Measurements from ENCODE around the gene POU2F1. TPM values are rescaled to one million over a fixed set of nuclear protein-coding genes. Genes with fewer than 3 reads are reported as not detected.

The POU2F1 gene
- total and polyA plus RNA-seq, 2 experiments from 2014 or later = 38.8 to 66.1 TPM

GRCh38 chr1:167288390-167289074 is 67.8 kb downstream of the POU2F1 start:
- peaks cover 28% of the 10 kb centered on the region for H4K20me1 ChIP-seq (replicated peaks; ENCODE audit: insufficient read depth)
- Mint-ChIP-seq H3K4me3 (no peak overlapping the region), H3K36me3 (ENCODE audit: low read depth) (peaks cover 9% of the 10 kb centered on the region; the same call in 2 of the 3 replicates), H3K27ac (peak overlapping the region; percentile 53), H3K27me3 (ENCODE audit: insufficient read depth, low read depth, poor library complexity) (no peaks in the 10 kb centered on the region), H3K9me3 (no peaks in the 10 kb centered on the region; the same call in 2 of the 3 replicates), H3K4me1 (peaks cover 52% of the 10 kb centered on the region)
- H3K79me2 ChIP-seq (replicated peaks; ENCODE audit: insufficient read depth) = peaks cover 100% of the 10 kb centered on the region
- no peaks in the 10 kb centered on the region for H3K36me3 ChIP-seq (ENCODE audit: insufficient read depth)
- no peaks in the 10 kb centered on the region for H3K27me3 ChIP-seq (ENCODE audit: insufficient read depth)
- peaks cover 43% of the 10 kb centered on the region for H3K4me1 ChIP-seq (ENCODE audit: insufficient read depth)
- H3K27ac ChIP-seq (ENCODE audit: low read depth) = peak overlapping the region; percentile 20; the same call in 1 of the 2 replicates
- H3F3A ChIP-seq (replicated peaks; ENCODE audit: low read depth) = no peaks in the 10 kb centered on the region
- H3K4me2 ChIP-seq = no peak overlapping the region
- no peaks in the 10 kb centered on the region for H3K9me2 ChIP-seq (ENCODE audit: insufficient read depth)
- no peak overlapping the region for H3K4me3 ChIP-seq
- DNase-seq (ENCODE audit: low spot score) (no peak), ATAC-seq (no peak; the same call in 2 of the 3 replicates)
- TF ChIP-seq STAT1 (IDR thresholded peaks at IDR 0.05; ENCODE audit: unreplicated experiment) (no peak), REST (IDR thresholded peaks at IDR 0.05; ENCODE audit: unreplicated experiment) (no peak), ZNF462 (CRISPR knock-in tag; IDR thresholded peaks at IDR 0.05) (no peak), ZNF114 (CRISPR knock-in tag; IDR thresholded peaks at IDR 0.05) (no peak), NANOG (IDR thresholded peaks at IDR 0.05; ENCODE audit: borderline replicate concordance) (no peak), CTCF (conservative IDR thresholded peaks at IDR 0.05; ENCODE audit: low read depth in 2 of 2) (no peak), ETS1 (IDR thresholded peaks at IDR 0.05) (no peak), ZNF331 (CRISPR knock-in tag; IDR thresholded peaks at IDR 0.05; ENCODE audit: low read depth) (no peak), JUNB (IDR thresholded peaks at IDR 0.05; ENCODE audit: unreplicated experiment) (no peak), EZH2phosphoT487 (IDR thresholded peaks at IDR 0.05; ENCODE audit: unreplicated experiment) (no peak), CREB1 (CRISPR knock-in tag; IDR thresholded peaks at IDR 0.05; ENCODE audit: low read depth) (no peak), POLR2AphosphoS5 (IDR thresholded peaks at IDR 0.05; ENCODE audit: low read depth) (no peak), EZH2 (IDR thresholded peaks at IDR 0.05; ENCODE audit: low read depth, unreplicated experiment) (no peak)
- H2AFZ ChIP-seq = no peak overlapping the region
